ENCODE results near the gene PI4KA.
"Not testable (repeated sequence)": the region's sequence is repeated elsewhere in the genome, so short reads cannot be mapped to it uniquely, and the experiment has no call there.

Gene PI4KA

DNA sequence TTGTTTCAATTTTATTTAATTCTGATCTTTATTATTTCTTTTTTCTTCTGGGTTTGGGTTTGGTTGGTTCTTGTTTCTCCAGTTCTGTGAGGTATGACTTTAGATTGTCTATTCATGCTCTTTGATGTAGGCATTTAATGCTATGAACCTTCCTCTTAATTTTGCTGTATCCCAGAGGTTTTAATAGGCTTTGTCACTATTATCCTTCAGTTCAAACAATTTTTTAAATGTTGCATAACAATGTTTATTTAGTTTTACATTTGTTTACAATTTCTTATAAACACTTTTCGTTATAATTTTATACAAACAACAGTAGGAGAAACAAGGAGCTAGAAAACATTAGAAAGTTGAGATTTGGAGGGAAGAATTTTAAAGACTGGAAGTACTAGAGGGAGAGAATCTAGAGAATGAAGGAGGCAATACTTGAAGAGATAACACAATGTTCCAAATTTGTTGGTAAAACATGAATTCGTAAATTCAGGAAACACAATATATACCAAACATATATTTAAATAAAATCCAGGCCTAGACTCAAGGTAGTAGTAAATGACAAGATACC lies 180.8 kb downstream of the PI4KA start:
- no peak overlapping the region for H3K4me3 ChIP-seq (replicated peaks; ENCODE audit: low read depth, low read length)
- DNase-seq (ENCODE audit: low read depth) = no peak
- TF ChIP-seq, protein P1, sequence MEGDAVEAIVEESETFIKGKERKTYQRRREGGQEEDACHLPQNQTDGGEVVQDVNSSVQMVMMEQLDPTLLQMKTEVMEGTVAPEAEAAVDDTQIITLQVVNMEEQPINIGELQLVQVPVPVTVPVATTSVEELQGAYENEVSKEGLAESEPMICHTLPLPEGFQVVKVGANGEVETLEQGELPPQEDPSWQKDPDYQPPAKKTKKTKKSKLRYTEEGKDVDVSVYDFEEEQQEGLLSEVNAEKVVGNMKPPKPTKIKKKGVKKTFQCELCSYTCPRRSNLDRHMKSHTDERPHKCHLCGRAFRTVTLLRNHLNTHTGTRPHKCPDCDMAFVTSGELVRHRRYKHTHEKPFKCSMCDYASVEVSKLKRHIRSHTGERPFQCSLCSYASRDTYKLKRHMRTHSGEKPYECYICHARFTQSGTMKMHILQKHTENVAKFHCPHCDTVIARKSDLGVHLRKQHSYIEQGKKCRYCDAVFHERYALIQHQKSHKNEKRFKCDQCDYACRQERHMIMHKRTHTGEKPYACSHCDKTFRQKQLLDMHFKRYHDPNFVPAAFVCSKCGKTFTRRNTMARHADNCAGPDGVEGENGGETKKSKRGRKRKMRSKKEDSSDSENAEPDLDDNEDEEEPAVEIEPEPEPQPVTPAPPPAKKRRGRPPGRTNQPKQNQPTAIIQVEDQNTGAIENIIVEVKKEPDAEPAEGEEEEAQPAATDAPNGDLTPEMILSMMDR (IDR thresholded peaks at IDR 0.05; ENCODE audit: low read length, missing control alignments) = no peak

DNA sequence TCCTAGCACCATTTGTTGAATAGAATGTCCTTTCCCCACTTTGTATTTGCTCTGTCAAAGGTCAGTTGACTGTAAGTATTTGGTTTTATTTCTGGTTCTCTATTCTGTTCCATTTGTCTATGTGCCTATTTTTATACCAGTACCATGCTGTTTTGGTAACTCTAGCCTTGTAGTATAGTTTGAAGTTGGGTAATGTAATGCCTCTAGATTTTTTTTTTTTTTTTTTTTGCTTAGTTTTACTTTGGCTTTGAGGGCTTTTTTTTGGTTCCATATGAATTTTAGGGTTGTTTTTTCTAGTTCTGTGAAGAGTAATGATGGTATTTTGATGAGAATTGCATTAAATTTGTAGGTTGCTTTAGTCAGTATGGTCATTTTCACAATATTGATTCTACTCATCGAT lies 183.0 kb downstream of the PI4KA start:
- not testable (repeated sequence) for DNase-seq (ENCODE audit: low read depth); H3K4me3 ChIP-seq (replicated peaks; ENCODE audit: low read depth, low read length)

DNA sequence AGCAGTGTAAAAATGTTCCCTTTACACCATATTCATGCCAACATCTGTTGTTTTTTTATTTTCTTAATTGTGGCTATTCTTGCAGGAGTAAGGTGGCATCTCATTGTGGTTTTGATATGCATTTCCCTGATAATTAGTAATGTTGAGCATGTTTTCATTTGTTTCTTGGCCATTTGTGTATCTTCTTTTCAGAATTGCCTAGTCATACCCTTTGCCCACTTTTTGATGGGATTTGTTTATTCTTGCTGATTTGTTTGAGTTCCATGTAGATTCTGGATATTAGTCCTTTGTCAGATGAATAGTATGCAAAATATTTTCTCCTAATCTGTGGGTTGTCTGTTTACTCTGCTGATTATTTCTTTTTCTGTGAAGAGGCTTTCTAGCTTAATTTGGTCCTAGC lies 183.6 kb downstream of the PI4KA start:
- H3K4me3 ChIP-seq (replicated peaks; ENCODE audit: low read depth, low read length) = no peak overlapping the region
- no peak for DNase-seq (ENCODE audit: low read depth)
- TF ChIP-seq, protein P1 (IDR thresholded peaks at IDR 0.05; ENCODE audit: low read length, missing control alignments) = no peak

DNA sequence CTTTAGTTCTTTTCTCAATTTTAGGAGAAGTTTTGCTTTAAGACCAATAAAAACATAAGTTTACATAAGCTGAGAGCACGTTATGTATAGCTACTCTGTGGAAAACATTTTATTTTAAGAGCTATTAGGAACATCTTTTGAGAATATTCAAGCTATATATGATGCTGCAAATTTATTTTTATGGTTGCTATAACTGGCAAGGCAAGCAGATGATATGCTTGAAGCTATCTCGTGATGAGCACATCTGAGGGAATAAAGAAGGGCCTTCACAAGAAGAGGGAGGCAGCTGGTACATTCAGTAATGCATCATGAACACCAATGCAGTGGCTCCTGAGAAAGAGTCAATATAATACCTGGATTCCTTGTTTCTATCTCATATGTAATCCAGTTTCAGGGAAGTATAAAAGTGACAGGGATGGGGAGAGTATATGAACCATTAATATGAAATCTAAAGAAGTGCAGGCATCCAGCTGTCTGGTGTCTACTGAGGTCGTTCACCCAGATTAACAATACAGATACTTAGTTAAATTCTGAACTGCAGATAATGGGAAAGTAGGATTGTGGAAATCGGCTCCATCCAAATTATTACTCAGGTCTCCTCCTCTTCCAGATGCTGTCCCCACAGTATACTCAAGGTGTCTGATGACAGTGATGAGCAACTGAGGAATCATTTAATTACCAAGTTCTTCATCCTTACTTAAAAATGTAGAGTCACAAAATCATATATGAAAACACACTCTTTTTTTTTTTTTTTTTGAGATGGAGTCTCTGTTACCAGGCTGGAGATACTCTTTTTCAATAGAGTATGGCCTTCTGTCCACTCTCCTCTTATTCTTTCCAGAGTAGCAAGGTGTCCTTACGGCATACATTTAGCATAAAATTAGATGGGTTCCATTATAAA lies 185.1 kb downstream of the PI4KA start:
- no peak for DNase-seq (ENCODE audit: low read depth)
- no peak overlapping the region for H3K4me3 ChIP-seq (replicated peaks; ENCODE audit: low read depth, low read length)

DNA sequence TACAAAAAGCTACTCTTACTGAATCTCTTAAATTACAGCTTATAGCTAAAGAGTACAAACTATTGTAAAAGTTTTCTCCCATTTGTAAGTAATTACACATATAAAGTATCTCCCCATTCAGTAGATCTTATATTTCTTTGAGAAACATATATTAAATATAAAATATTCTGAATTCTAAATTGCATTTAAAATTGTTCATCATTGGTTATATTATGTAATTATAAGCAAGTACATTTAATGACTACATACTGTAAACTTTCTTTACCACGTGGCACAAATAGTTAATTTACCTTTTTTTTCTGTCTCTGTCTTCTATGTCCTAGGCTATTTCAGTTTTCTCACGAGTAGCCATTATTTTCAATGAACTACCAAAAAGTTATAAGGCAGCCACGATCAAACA lies 185.9 kb downstream of the PI4KA start:
- TF ChIP-seq, protein P1 (IDR thresholded peaks at IDR 0.05; ENCODE audit: low read length, missing control alignments) = no peak
- no peak overlapping the region for H3K4me3 ChIP-seq (replicated peaks; ENCODE audit: low read depth, low read length)
- no peak for DNase-seq (ENCODE audit: low read depth)

More for the DNA sequence above, 185.1 kb downstream of the PI4KA start:
- TF ChIP-seq, protein P1 (IDR thresholded peaks at IDR 0.05; ENCODE audit: low read length, missing control alignments) = no peak

DNA sequence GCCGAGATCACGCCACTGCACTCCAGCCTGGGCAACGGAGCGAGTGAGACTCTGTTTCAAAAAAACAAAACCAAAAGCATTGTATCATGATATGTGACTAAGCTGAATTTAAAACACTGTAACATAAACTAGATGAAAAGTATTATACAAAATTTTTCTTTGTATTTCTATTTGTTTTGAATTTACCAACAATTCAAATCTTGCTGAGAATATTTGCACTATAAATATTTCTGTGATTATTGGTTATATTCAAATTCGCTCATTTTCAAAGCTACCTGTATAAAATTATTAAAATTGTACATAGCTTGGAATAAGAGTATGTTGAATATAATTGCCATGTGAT lies 186.6 kb downstream of the PI4KA start:
- TF ChIP-seq, protein P1 (IDR thresholded peaks at IDR 0.05; ENCODE audit: low read length, missing control alignments) = no peak
- H3K4me3 ChIP-seq (replicated peaks; ENCODE audit: low read depth, low read length) = no peak overlapping the region
- DNase-seq (ENCODE audit: low read depth) = no peak

DNA sequence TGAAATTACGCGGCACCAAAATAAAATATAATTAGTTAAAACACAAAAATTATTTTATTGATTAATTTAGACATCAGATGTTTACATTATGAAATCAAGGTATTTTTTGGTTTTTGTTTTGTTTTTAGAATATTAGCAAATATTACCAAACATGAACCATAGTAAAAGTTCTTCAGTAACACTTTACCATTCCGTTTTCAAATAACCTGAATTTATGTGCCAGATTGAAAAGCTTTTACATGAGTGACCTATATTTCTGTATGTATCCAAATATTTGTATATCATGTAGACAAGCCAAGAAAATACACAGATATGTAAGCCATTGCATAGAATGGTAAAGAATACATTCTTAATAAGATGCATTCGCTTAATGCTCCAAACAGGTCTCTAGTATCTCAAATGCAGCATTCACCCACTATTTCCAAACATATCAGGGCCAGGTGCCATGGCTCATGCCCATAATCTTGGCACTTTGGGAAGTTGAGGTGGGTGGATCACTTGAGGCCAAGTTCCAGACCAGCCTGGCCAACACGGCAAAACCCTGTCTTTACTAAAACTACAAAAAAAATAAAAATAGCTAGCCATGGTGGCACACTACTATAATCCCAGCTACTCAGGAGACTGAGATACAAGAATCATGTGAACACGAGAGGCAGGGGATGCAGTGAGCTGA lies 187.1 kb downstream of the PI4KA start:
- TF ChIP-seq, protein P1 (IDR thresholded peaks at IDR 0.05; ENCODE audit: low read length, missing control alignments) = no peak
- no peak overlapping the region for H3K4me3 ChIP-seq (replicated peaks; ENCODE audit: low read depth, low read length)
- DNase-seq (ENCODE audit: low read depth) = no peak

DNA sequence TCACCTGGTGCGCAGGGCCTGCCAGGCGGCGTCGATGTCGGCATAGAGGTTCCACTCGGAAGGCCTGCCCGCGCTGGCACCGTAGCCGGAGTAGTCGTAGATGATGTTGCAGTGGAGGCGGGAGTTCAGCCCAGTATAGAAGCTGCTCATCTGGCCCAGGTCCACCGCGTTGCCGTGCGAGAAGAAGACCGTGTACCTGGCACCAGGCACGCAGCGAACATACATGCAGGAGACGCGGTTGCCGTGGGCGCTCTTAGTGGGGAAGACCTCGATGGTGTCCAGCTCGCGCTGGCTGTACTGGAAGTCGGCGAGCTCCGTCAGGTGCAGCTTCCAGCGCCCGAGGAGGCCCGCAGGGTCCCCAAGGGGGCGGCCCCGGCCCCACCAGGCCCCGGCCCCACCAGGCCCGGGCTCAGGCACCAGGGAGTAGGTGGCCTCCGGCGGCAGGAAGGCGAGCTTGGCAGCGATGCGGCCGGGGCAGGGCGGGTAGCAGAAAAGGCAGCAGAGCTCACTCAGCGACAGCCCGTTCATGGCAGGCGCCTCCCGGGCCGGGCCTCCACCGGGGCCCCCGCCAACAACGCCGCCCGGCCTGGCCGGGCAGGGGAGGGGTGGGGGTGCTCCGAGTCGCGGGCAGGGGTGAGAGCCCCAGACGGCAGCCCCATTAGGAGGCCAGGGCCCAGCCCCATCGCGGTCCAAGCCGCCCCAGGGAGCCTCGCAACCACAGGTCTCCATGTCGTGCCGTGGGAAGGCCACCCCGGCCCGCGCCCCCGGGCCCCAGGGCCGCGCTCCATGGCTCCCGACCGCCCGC lies 188.0 kb downstream of the PI4KA start:
- not testable (repeated sequence) for DNase-seq (ENCODE audit: low read depth); H3K4me3 ChIP-seq (replicated peaks; ENCODE audit: low read depth, low read length)

DNA sequence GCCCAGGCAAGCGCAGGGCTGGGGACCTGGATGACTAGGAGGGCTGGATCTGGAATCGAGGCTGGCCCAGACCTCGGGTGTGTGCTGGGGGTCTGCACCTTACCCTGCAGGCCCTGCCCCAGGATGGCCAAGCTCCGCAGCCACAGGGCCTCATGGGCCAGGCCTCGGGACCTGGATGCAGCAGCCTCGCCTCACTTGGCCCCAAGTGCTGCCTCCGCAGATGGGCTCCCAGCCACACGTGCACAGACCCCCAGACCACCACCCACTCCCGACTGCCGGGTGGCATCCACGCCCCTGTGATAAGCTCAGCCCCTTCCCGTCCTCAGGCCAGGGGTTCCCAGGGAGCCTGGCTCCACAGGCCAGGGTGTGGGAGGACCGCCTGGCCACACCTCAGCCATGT lies 188.7 kb downstream of the PI4KA start:
- H3K4me3 ChIP-seq (replicated peaks; ENCODE audit: low read depth, low read length); DNase-seq (ENCODE audit: low read depth): not testable (repeated sequence)

DNA sequence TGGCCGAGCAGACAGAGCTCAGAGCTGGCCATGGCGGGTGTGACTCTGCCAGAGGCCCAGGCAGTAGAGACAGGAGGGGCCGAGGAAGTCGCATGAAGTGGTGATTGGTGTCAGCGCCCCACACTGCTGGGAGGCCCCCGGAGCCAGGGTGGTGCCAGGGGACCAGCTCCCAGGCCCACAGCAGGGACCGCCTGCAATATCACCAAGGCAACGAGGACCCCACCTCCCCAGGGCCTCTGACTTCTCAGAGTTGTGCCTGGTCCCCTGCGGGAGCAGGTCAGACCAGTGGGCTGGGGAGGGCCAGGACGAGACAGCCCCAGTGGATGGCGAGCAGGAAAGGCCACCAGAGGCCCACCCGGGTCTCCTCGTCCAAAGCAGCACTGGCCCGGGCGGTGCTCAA lies 189.1 kb downstream of the PI4KA start:
- DNase-seq (ENCODE audit: low read depth); H3K4me3 ChIP-seq (replicated peaks; ENCODE audit: low read depth, low read length): not testable (repeated sequence)

Measured in fibroblast of pulmonary artery (primary cell).